Measurements from ENCODE around the gene CRLF3.
"Not testable (repeated sequence)": the region's sequence is repeated elsewhere in the genome, so short reads cannot be mapped to it uniquely, and the experiment has no call there.

The CRLF3 gene

DNA sequence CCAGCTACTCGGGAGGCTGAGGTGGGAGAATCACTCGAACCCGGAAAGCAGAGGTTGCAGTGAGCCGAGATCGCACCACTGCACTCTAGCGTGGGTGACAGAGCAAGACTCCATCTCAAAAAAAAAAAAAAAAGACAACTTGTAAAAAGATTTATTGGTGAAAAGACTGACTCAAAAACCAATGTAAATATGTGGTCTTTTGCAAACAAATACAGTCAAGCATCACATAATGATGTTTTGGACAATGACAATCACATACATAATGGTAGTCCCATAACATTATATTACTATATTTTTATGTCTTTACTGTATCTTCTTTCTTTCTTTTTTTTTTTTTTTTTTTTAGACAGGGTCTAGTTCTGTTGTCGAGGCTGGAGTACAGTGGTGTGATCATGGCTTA is 8.3 kb downstream of the CRLF3 start:
- H2AK5ac ChIP-seq (ENCODE audit: low read depth, low read length) = no peak overlapping the region
- H2AFZ ChIP-seq (ENCODE audit: low read length) = no peak overlapping the region
- no peak overlapping the region for H4K8ac ChIP-seq (ENCODE audit: low read depth, low read length)
- H3K79me1 ChIP-seq (ENCODE audit: low read depth, low read length) = no peaks in the 10 kb centered on the region
- no peak overlapping the region for H2BK5ac ChIP-seq (ENCODE audit: low read length)
- H3K36me3 ChIP-seq (replicated peaks in 1 of 2; ENCODE audit: control insufficient read depth in 2 of 2, insufficient read depth in 2 of 2, low read length in 2 of 2) = peaks cover 0 to 16% of the 10 kb centered on the region in 2 donors
- no peaks in the 10 kb centered on the region for H3K9me3 ChIP-seq (replicated peaks in 1 of 2; ENCODE audit: control insufficient read depth in 2 of 2, insufficient read depth in 1 of 2, low read depth in 1 of 2, low read length in 2 of 2)
- no peak overlapping the region for H3K4me2 ChIP-seq (ENCODE audit: insufficient read depth, low read length, poor library complexity, severe bottlenecking)
- H2BK12ac ChIP-seq (ENCODE audit: low read length) = no peak overlapping the region
- no CpG with 5 or more reads among the region's 7 CpGs for WGBS, 2 donors (ENCODE audit: extremely low coverage in 2 of 2, insufficient read length in 2 of 2, insufficient replicate concordance in 1 of 2)
- H3K18ac ChIP-seq (ENCODE audit: low read length) = no peak overlapping the region
- H3K4me1 ChIP-seq (ENCODE audit: control insufficient read depth in 2 of 2, insufficient read depth in 1 of 2, low read depth in 1 of 2, low read length in 2 of 2) = no peaks in the 10 kb centered on the region
- H3K14ac ChIP-seq (ENCODE audit: low read length) = no peak overlapping the region
- H3K23ac ChIP-seq (ENCODE audit: low read depth, low read length, poor library complexity) = no peak overlapping the region
- no peak overlapping the region for H3K27ac ChIP-seq (replicated peaks; ENCODE audit: low read length)
- DNase-seq (ENCODE audit: low spot score) = no peak
- no peaks in the 10 kb centered on the region for H3K27me3 ChIP-seq (ENCODE audit: control insufficient read depth in 3 of 3, insufficient read depth in 3 of 3, low read depth in 1 of 3, low read length in 3 of 3)
- H3K4me3 ChIP-seq (ENCODE audit: low read length in 2 of 2) = no peak overlapping the region
- H2BK15ac ChIP-seq (ENCODE audit: low read length) = no peak overlapping the region
- H3K9ac ChIP-seq (ENCODE audit: low read depth, low read length, poor library complexity) = no peak overlapping the region
- H3K4ac ChIP-seq (ENCODE audit: low read length) = no peak overlapping the region
- no peak overlapping the region for H2BK120ac ChIP-seq (ENCODE audit: low read depth, low read length)
- H4K91ac ChIP-seq (ENCODE audit: low read depth, low read length, poor library complexity) = no peak overlapping the region

DNA sequence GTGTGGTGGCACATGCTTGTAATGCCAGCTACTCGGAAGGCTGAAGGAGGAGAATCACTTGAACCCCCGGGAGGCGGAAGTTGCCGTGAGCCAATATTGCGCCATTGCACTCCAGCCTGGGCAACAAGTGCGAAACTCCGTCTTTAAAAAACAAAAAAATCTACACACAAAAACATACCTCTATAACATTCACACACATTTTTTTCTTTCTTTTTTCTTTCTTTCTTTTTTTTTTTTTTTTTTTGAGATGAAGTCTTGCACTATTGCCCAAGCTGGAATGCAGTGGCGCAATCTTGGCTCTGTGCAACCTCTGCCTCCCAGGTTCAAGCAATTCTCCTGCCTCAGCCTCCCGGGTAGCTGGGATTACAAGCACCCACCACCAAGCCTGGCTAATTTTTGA is 9.6 kb downstream of the CRLF3 start:
- not testable (repeated sequence) for H3K4ac ChIP-seq (ENCODE audit: low read length); H2AK5ac ChIP-seq (ENCODE audit: low read depth, low read length); H3K9ac ChIP-seq (ENCODE audit: low read depth, low read length, poor library complexity); H3K18ac ChIP-seq (ENCODE audit: low read length); H4K8ac ChIP-seq (ENCODE audit: low read depth, low read length); H3K9me3 ChIP-seq (replicated peaks in 1 of 2; ENCODE audit: control insufficient read depth in 2 of 2, insufficient read depth in 1 of 2, low read depth in 1 of 2, low read length in 2 of 2); H3K4me1 ChIP-seq (ENCODE audit: control insufficient read depth in 2 of 2, insufficient read depth in 1 of 2, low read depth in 1 of 2, low read length in 2 of 2); H3K27ac ChIP-seq (replicated peaks; ENCODE audit: low read length); H2AFZ ChIP-seq (ENCODE audit: low read length); H3K27me3 ChIP-seq (ENCODE audit: control insufficient read depth in 3 of 3, insufficient read depth in 3 of 3, low read depth in 1 of 3, low read length in 3 of 3); DNase-seq (ENCODE audit: low spot score); H3K79me1 ChIP-seq (ENCODE audit: low read depth, low read length); H2BK120ac ChIP-seq (ENCODE audit: low read depth, low read length); H3K23ac ChIP-seq (ENCODE audit: low read depth, low read length, poor library complexity); H2BK15ac ChIP-seq (ENCODE audit: low read length); H2BK5ac ChIP-seq (ENCODE audit: low read length); H3K4me2 ChIP-seq (ENCODE audit: insufficient read depth, low read length, poor library complexity, severe bottlenecking); H4K91ac ChIP-seq (ENCODE audit: low read depth, low read length, poor library complexity); H3K14ac ChIP-seq (ENCODE audit: low read length); H3K4me3 ChIP-seq (ENCODE audit: low read length in 2 of 2); H2BK12ac ChIP-seq (ENCODE audit: low read length)
- WGBS, 2 donors (ENCODE audit: extremely low coverage in 2 of 2, insufficient read length in 2 of 2, insufficient replicate concordance in 1 of 2) = 100% methylated on average over 1 of the region's 9 CpGs; no CpG with 5 or more reads in 1 of the 2 donors
- peaks cover 0 to 29% of the 10 kb centered on the region in 2 donors for H3K36me3 ChIP-seq (replicated peaks in 1 of 2; ENCODE audit: control insufficient read depth in 2 of 2, insufficient read depth in 2 of 2, low read length in 2 of 2)

GRCh38 chr17:30814236-30814635 is 10.3 kb downstream of the CRLF3 start:
- not testable (repeated sequence) for H3K4me3 ChIP-seq (ENCODE audit: low read length in 2 of 2); H2AK5ac ChIP-seq (ENCODE audit: low read depth, low read length); H3K4ac ChIP-seq (ENCODE audit: low read length); H3K4me1 ChIP-seq (ENCODE audit: control insufficient read depth in 2 of 2, insufficient read depth in 1 of 2, low read depth in 1 of 2, low read length in 2 of 2); H3K14ac ChIP-seq (ENCODE audit: low read length); H2BK15ac ChIP-seq (ENCODE audit: low read length); H3K79me1 ChIP-seq (ENCODE audit: low read depth, low read length); H3K27me3 ChIP-seq (ENCODE audit: control insufficient read depth in 3 of 3, insufficient read depth in 3 of 3, low read depth in 1 of 3, low read length in 3 of 3); H3K27ac ChIP-seq (replicated peaks; ENCODE audit: low read length); H3K9ac ChIP-seq (ENCODE audit: low read depth, low read length, poor library complexity); H2BK12ac ChIP-seq (ENCODE audit: low read length); H2AFZ ChIP-seq (ENCODE audit: low read length); H3K9me3 ChIP-seq (replicated peaks in 1 of 2; ENCODE audit: control insufficient read depth in 2 of 2, insufficient read depth in 1 of 2, low read depth in 1 of 2, low read length in 2 of 2); H3K23ac ChIP-seq (ENCODE audit: low read depth, low read length, poor library complexity); H4K8ac ChIP-seq (ENCODE audit: low read depth, low read length); H3K4me2 ChIP-seq (ENCODE audit: insufficient read depth, low read length, poor library complexity, severe bottlenecking); H2BK5ac ChIP-seq (ENCODE audit: low read length); H4K91ac ChIP-seq (ENCODE audit: low read depth, low read length, poor library complexity); H3K18ac ChIP-seq (ENCODE audit: low read length); DNase-seq (ENCODE audit: low spot score); H2BK120ac ChIP-seq (ENCODE audit: low read depth, low read length)
- H3K36me3 ChIP-seq (replicated peaks in 1 of 2; ENCODE audit: control insufficient read depth in 2 of 2, insufficient read depth in 2 of 2, low read length in 2 of 2) = peaks cover 0 to 30% of the 10 kb centered on the region in 2 donors
- no CpG with 5 or more reads among the region's 12 CpGs for WGBS, 2 donors (ENCODE audit: extremely low coverage in 2 of 2, insufficient read length in 2 of 2, insufficient replicate concordance in 1 of 2)

DNA sequence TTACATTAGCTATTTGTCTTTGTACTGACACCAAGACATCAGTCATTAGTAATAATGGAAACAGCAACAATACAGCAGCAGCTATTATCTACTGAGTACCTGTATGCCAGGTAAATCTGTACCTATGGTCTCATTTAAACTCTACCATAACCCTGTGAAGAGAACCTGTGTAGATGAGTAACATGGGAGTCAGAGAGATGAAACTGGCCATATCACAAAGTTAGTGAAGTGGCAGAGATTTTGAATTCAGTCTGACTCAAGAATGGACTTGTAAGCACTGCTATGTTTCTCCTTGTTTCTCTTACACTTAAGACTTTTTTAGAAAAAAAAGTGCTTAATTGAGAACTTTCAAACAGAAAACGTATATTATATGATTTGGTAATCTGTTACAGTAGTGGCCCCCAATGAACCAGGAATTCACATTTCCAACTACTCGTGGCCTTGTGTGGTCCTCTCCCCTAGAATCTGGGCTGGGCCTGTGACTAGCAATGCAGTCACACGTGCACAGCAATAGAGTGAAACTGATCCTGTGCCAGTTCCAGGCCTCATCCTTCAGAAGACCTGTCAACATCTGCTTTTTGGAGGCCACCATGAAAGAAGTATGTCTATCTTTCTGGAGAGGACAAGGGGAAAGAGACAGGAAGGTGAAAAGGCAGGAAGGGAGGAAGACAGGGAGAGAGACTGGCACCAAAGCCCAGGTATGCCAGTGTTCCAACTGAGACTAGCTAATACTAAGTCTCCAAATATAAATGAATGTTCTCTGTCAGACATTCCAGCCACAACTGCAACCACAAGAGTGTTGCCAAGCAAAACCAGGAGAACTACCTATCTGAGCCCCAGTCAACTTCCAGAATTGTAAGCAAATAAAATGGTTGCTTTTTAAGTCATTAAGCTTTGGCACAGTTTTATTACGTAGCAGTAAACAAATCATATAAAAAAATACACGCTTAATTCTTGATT is 12.0 kb downstream of the CRLF3 start:
- no peak overlapping the region for H2BK5ac ChIP-seq (ENCODE audit: low read length)
- DNase-seq (ENCODE audit: low spot score) = no peak
- H3K9ac ChIP-seq (ENCODE audit: low read depth, low read length, poor library complexity) = no peak overlapping the region
- no peak overlapping the region for H2BK15ac ChIP-seq (ENCODE audit: low read length)
- no peaks in the 10 kb centered on the region for H3K9me3 ChIP-seq (replicated peaks in 1 of 2; ENCODE audit: control insufficient read depth in 2 of 2, insufficient read depth in 1 of 2, low read depth in 1 of 2, low read length in 2 of 2)
- H2AFZ ChIP-seq (ENCODE audit: low read length) = no peak overlapping the region
- H3K23ac ChIP-seq (ENCODE audit: low read depth, low read length, poor library complexity) = no peak overlapping the region
- peaks cover 0 to 32% of the 10 kb centered on the region in 2 donors for H3K36me3 ChIP-seq (replicated peaks in 1 of 2; ENCODE audit: control insufficient read depth in 2 of 2, insufficient read depth in 2 of 2, low read length in 2 of 2)
- H3K27me3 ChIP-seq (ENCODE audit: control insufficient read depth in 3 of 3, insufficient read depth in 3 of 3, low read depth in 1 of 3, low read length in 3 of 3) = no peaks in the 10 kb centered on the region
- no peak overlapping the region for H2AK5ac ChIP-seq (ENCODE audit: low read depth, low read length)
- no peak overlapping the region for H3K27ac ChIP-seq (replicated peaks; ENCODE audit: low read length)
- no peak overlapping the region for H2BK12ac ChIP-seq (ENCODE audit: low read length)
- H3K4me3 ChIP-seq (ENCODE audit: low read length in 2 of 2) = no peak overlapping the region
- H4K91ac ChIP-seq (ENCODE audit: low read depth, low read length, poor library complexity) = no peak overlapping the region
- WGBS, 2 donors (ENCODE audit: extremely low coverage in 2 of 2, insufficient read length in 2 of 2, insufficient replicate concordance in 1 of 2) = no CpG with 5 or more reads among the region's 5 CpGs
- H3K4me1 ChIP-seq (ENCODE audit: control insufficient read depth in 2 of 2, insufficient read depth in 1 of 2, low read depth in 1 of 2, low read length in 2 of 2) = no peaks in the 10 kb centered on the region
- H3K14ac ChIP-seq (ENCODE audit: low read length) = no peak overlapping the region
- no peak overlapping the region for H4K8ac ChIP-seq (ENCODE audit: low read depth, low read length)
- H3K4ac ChIP-seq (ENCODE audit: low read length) = no peak overlapping the region
- H3K4me2 ChIP-seq (ENCODE audit: insufficient read depth, low read length, poor library complexity, severe bottlenecking) = no peak overlapping the region
- H3K79me1 ChIP-seq (ENCODE audit: low read depth, low read length) = no peaks in the 10 kb centered on the region
- no peak overlapping the region for H3K18ac ChIP-seq (ENCODE audit: low read length)
- no peak overlapping the region for H2BK120ac ChIP-seq (ENCODE audit: low read depth, low read length)

Data from neuronal stem cell (in vitro differentiated cells).